Thoracic aorta (tissue), 2 donors: ENCODE data around the gene SPINT2. TPM values are rescaled to one million over a fixed set of nuclear protein-coding genes. Genes with fewer than 3 reads are reported as not detected.

Experiments used
- ATAC-seq: fragments of 150-250 bp; one replicate; pipeline ENCODE4 v1.8.0; 2017; ENCODE audit warnings: low read depth; ENCODE audit not compliant: insufficient number of reproducible peaks, low FRiP score
- DNase-seq: peaks from one replicate; pipeline ENCODE4 v3.0.0-alpha.2; 2020; ENCODE audit warnings: low spot score
- H3K27ac ChIP-seq, 2 donors: fragments of 200-600 bp; sonication (generic); 1 replicate in 1 of 2; 2 replicates in 1 of 2; pipeline ENCODE4 v1.5.1; 2016; ENCODE audit warnings: mild to moderate bottlenecking in 2 of 2, moderate library complexity in 2 of 2
- H3K27me3 ChIP-seq: fragments of 200-600 bp; sonication (generic); replicated peaks from 2 replicates; pipeline ENCODE4 v1.6.0; 2016; ENCODE audit warnings: mild to moderate bottlenecking; ENCODE audit not compliant: insufficient read depth
- H3K36me3 ChIP-seq: fragments of 200-600 bp; sonication (generic); one replicate; pipeline ENCODE4 v1.5.1; 2016
- H3K4me1 ChIP-seq, 2 donors: fragments of 200-600 bp; sonication (generic); 1 replicate in 1 of 2; 2 replicates in 1 of 2; pipeline versions ENCODE4 v1.5.1 to v1.6.0; 2016; ENCODE audit warnings: low read depth in 2 of 2, mild to moderate bottlenecking in 1 of 2; ENCODE audit not compliant: control insufficient read depth in 1 of 2
- H3K4me3 ChIP-seq: fragments of 200-600 bp; sonication (generic); 2 replicates; pipeline ENCODE4 v1.5.1; 2016; ENCODE audit warnings: mild to moderate bottlenecking
- H3K9me3 ChIP-seq: fragments of 200-600 bp; sonication (generic); 2 replicates; pipeline ENCODE4 v1.5.1; 2016
- CTCF ChIP-seq: fragments of 200-600 bp; sonication (generic); IDR thresholded peaks from one replicate; pipeline ENCODE4 v1.5.1; 2019; ENCODE audit warnings: antibody characterized with exemption
- total RNA-seq, 2 donors: library from RNA; depleted of rRNA; stranded (reverse); fragments of >200 nt; gene quantifications; one replicate each; pipeline versions ENCODE4 v1.1.0 to v1.2.3, GENCODE V29; 2016

The SPINT2 gene
- total RNA-seq, 2 donors from 2014 or later: 218 to 480 TPM

DNA sequence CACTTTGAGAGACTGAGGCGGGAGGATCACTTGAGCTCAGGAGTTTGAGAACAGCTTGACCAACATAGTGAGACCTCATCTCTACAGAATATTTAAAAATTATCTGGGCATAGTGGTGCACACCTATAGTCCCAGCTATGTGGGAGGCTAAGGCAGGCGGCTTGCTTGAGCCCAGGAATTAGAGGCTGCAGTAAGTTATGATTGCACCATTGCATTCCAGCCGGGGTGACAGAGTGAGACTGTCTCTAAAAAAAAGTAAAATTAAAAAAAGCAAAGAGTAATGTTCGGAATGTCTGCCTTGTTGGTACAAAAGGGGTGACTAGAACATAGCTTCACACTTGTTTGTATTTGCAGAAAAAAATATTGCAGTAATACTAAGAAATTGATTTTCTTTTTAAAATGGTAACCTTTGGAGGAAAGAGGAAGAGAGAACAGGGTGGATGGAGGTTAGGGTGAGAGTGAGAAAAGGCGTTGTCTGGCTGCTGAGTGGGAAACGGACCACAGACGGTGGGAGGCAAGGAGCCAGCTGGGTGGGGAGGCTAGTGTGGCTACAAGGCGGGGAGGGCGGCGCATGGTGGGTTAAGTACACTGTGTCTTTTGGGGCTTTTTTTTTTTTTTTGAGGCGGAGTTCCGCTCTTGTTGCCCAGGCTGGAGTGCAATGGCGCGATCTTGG lies 18.4 kb upstream of the SPINT2 start:
- Histone ChIP-seq H3K27ac (peak overlapping the region; percentile 95), H3K4me1 (peaks cover 46 to 72% of the 10 kb centered on the region in 2 donors), H3K4me3 (peak overlapping the region; percentile 43)

GRCh38 chr19:38247126-38247525 lies 17.2 kb upstream of the SPINT2 start:
- no peak for DNase-seq
- Histone ChIP-seq H3K36me3 (no peaks in the 10 kb centered on the region), H3K4me3 (peak overlapping the region; percentile 43), H3K4me1 (peaks cover 47 to 84% of the 10 kb centered on the region in 2 donors), H3K27ac (peak overlapping the region; percentile 95), H3K27me3 (no peaks in the 10 kb centered on the region), H3K9me3 (no peaks in the 10 kb centered on the region)
- TF ChIP-seq CTCF: no peak
- no peak for ATAC-seq

More for the DNA sequence above, 18.4 kb upstream of the SPINT2 start:
- no peaks in the 10 kb centered on the region for H3K9me3 ChIP-seq
- DNase-seq (peak; percentile 62), ATAC-seq (peak; percentile 56)
- H3K36me3 ChIP-seq: no peaks in the 10 kb centered on the region
- H3K27me3 ChIP-seq: no peaks in the 10 kb centered on the region
- TF ChIP-seq CTCF: no peak

DNA sequence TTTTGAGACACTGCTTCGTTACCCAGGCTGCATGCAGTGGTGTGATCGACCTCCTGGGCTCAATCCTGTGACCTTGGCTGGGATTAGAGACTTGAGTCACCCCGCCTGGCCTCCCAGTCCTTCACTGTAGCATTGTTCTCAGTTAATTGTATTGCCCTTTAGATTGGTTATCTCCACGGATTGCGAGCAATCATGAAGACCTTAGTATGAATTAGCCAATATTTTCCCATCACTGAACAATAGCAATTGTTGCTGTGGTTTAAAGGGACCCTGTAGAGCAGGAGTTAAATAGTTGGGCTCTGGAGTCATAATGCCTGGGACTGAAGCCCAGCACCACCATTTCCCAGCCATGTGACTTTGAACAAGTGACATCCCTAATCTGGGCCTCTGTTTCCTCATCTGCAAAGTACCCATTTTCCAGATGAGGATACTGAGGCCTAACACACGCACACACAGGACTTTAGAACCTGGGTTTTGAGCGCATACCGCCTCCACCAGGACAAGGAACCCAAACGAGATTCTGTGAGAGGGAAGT lies 16.6 kb upstream of the SPINT2 start:
- no peak for TF ChIP-seq CTCF
- Histone ChIP-seq H3K27me3 (no peaks in the 10 kb centered on the region), H3K36me3 (peaks cover 3% of the 10 kb centered on the region), H3K4me1 (peaks cover 47 to 90% of the 10 kb centered on the region in 2 donors), H3K4me3 (peak overlapping the region; percentile 18), H3K27ac (peak overlapping the region; percentile 95), H3K9me3 (no peaks in the 10 kb centered on the region)
- ATAC-seq (no peak), DNase-seq (no peak)

DNA sequence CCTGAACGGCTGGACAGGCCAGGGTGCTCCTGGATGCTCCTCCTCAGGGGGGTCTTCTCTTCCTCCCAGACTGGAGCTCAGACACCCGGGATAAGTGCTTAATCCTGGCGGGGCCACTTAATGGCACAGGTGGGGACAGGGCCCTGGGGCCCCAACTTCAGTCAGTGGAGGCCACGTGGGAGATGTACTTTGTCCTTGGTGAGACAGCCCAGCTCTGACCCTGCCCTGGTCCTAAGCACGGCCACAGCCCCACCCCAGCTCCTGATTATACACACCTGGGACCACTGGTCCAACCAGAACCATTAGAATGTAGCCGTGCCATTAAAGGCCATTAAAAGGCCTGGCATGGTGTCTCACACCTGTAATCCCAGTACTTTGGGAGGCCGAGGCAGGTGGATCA lies 16.0 kb upstream of the SPINT2 start:
- DNase-seq (no peak), ATAC-seq (no peak)
- Histone ChIP-seq H3K9me3 (no peaks in the 10 kb centered on the region), H3K27ac (peak overlapping the region; percentile 95), H3K27me3 (no peaks in the 10 kb centered on the region), H3K4me3 (no peak overlapping the region), H3K36me3 (peaks cover 3% of the 10 kb centered on the region), H3K4me1 (peaks cover 47 to 95% of the 10 kb centered on the region in 2 donors)
- TF ChIP-seq CTCF: no peak

GRCh38 chr19:38250428-38250820 lies 13.9 kb upstream of the SPINT2 start:
- no peak for ATAC-seq
- no peak for DNase-seq
- Histone ChIP-seq H3K36me3 (peaks cover 3% of the 10 kb centered on the region), H3K4me3 (peak overlapping the region; percentile 90), H3K27ac (peak overlapping the region; percentile 95 to 98), H3K27me3 (no peaks in the 10 kb centered on the region), H3K4me1 (peaks cover 44 to 93% of the 10 kb centered on the region in 2 donors), H3K9me3 (no peaks in the 10 kb centered on the region)
- no peak for TF ChIP-seq CTCF
